ENCODE measurements around the gene RBM4. TPM values are rescaled to one million over a fixed set of nuclear protein-coding genes. Genes with fewer than 3 reads are reported as not detected.

Gene RBM4
- total and polyA plus RNA-seq, 2 of the 4 experiments (the other 2 are of a cell fraction), result 165 to 198 TPM

DNA sequence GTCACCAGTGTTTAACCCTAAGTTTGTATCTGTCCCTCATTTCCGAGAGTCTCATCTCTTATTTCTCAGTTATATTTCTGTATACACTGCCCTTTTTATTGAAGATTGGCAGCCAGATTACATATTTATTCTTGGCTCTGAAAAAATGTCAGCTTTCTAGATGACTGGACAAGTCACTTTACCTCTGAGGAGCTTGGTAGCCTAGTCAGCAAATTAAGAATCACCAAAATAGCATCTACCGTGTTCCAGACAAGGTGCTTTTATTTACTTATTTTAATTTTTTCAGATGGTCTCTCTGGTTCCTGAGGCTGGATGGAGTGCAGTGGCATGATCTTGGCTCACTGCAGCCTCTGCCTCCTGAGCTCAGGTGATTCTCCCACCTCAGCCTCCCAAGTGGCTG, 5.6 kb upstream of the RBM4 start:
- Histone ChIP-seq H2BK120ac (ENCODE audit: low read depth, low read length) (no peak overlapping the region), H4K8ac (ENCODE audit: low read depth in 2 of 2, low read length in 2 of 2) (no peak overlapping the region), H3K79me1 (ENCODE audit: low read depth in 1 of 2, low read length in 2 of 2) (peaks cover 11 to 71% of the 10 kb centered on the region in 2 experiments), H3K56ac (ENCODE audit: extremely low read depth, insufficient read depth, low read length) (no peak overlapping the region), H2BK15ac (ENCODE audit: low read depth, low read length) (no peak overlapping the region), H3K27ac (ENCODE audit: insufficient read depth, low read length) (no peak overlapping the region), H3K9me1 (ENCODE audit: insufficient read depth, low read length) (peaks cover 16% of the 10 kb centered on the region), H3K9ac (ENCODE audit: low read depth, low read length) (no peak overlapping the region), H2BK5ac (ENCODE audit: low read depth, low read length, poor library complexity, severe bottlenecking) (no peak overlapping the region), H3K9me3 (ENCODE audit: control insufficient read depth, insufficient read depth, low read length) (no peaks in the 10 kb centered on the region), H3K4me2 (ENCODE audit: low read depth, low read length) (no peak overlapping the region), H2AK9ac (replicated peaks; ENCODE audit: low read depth, low read length, poor library complexity) (no peak overlapping the region), H4K5ac (ENCODE audit: low read depth, low read length) (no peak overlapping the region), H3K23ac (ENCODE audit: low read depth, low read length) (no peak overlapping the region), H3K36me3 (ENCODE audit: control insufficient read depth, insufficient read depth, low read length) (peaks cover 24% of the 10 kb centered on the region), H3K4ac (ENCODE audit: low read depth, low read length) (no peak overlapping the region), H3K4me1 (ENCODE audit: control insufficient read depth, insufficient read depth, low read length) (peaks cover 7% of the 10 kb centered on the region), H3K14ac (replicated peaks; ENCODE audit: low read depth, low read length) (no peak overlapping the region), H2BK20ac (ENCODE audit: low read depth, low read length) (no peak overlapping the region), H2AK5ac (ENCODE audit: low read depth, low read length) (no peak overlapping the region), H4K91ac (ENCODE audit: insufficient read depth, low read depth, low read length) (no peak overlapping the region), H4K20me1 (ENCODE audit: insufficient read depth, low read length) (peaks cover 74% of the 10 kb centered on the region), H3K27me3 (ENCODE audit: control insufficient read depth, insufficient read depth, low read length) (no peaks in the 10 kb centered on the region), H3K4me3 (ENCODE audit: insufficient read depth, low read depth, low read length) (no peak overlapping the region), H2AFZ (replicated peaks; ENCODE audit: low read length, poor library complexity) (no peak overlapping the region), H3K18ac (ENCODE audit: low read depth, low read length) (no peak overlapping the region)
- TF ChIP-seq RFX5 (IDR thresholded peaks at IDR 0.05; ENCODE audit: low read depth, low read length) (no peak), MXI1 (IDR thresholded peaks at IDR 0.05; ENCODE audit: borderline replicate concordance, low read depth, low read length) (no peak), RAD21 (IDR thresholded peaks at IDR 0.05; ENCODE audit: low read length) (no peak), BHLHE40 (IDR thresholded peaks at IDR 0.05; ENCODE audit: low read depth, low read length) (no peak), RCOR1 (IDR thresholded peaks at IDR 0.05; ENCODE audit: insufficient replicate concordance, low read length) (no peak), NFE2L2 (IDR thresholded peaks at IDR 0.05; ENCODE audit: low read depth, low read length) (no peak), POLR2A (IDR thresholded peaks at IDR 0.05; ENCODE audit: low read depth, low read length) (no peak), CEBPB (IDR thresholded peaks at IDR 0.05; ENCODE audit: low read depth, low read length) (no peak), MAFK (IDR thresholded peaks at IDR 0.05; ENCODE audit: low read depth, low read length) (no peak), CHD1 (IDR thresholded peaks at IDR 0.05; ENCODE audit: low read depth, low read length) (no peak), FOS (IDR thresholded peaks at IDR 0.05; ENCODE audit: low read depth, low read length) (no peak), SMC3 (IDR thresholded peaks at IDR 0.05; ENCODE audit: low read depth, low read length) (no peak)
- TF ChIP-seq, protein P1, sequence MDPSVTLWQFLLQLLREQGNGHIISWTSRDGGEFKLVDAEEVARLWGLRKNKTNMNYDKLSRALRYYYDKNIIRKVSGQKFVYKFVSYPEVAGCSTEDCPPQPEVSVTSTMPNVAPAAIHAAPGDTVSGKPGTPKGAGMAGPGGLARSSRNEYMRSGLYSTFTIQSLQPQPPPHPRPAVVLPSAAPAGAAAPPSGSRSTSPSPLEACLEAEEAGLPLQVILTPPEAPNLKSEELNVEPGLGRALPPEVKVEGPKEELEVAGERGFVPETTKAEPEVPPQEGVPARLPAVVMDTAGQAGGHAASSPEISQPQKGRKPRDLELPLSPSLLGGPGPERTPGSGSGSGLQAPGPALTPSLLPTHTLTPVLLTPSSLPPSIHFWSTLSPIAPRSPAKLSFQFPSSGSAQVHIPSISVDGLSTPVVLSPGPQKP (IDR thresholded peaks at IDR 0.05; ENCODE audit: borderline replicate concordance, low read depth, low read length), result no peak
- TF ChIP-seq, protein P2, sequence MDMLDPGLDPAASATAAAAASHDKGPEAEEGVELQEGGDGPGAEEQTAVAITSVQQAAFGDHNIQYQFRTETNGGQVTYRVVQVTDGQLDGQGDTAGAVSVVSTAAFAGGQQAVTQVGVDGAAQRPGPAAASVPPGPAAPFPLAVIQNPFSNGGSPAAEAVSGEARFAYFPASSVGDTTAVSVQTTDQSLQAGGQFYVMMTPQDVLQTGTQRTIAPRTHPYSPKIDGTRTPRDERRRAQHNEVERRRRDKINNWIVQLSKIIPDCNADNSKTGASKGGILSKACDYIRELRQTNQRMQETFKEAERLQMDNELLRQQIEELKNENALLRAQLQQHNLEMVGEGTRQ (IDR thresholded peaks at IDR 0.05; ENCODE audit: low read depth, low read length), result no peak
- POLR2A ChIA-PET (ENCODE audit: unreplicated experiment), result no interaction called here
- CTCF ChIA-PET, result interaction anchor here (0.6 kb wide), 1 partner anchor 149 kb away, joined by 3 read pairs; no protein-coding TSS in a partner anchor
- no TSS peak for BruUV-seq (replicated peaks)
- intact Hi-C loops (cut with micrococcal nuclease), result no loop called here
- dilution Hi-C loops (cut with HindIII; ENCODE audit: low sequenced_read_pairs, unreplicated experiment), result no loop called here
- no peak for ATAC-seq (ENCODE audit: low read depth)
- in situ Hi-C loops (cut with MboI; ENCODE audit: low sequenced_read_pairs), result no loop called here
- WGBS, 2 experiments (ENCODE audit: extremely low coverage in 2 of 2, insufficient read length in 1 of 2), result no CpG with 5 or more reads among the region's 2 CpGs
- DNase-seq, result no peak
